ENCODE results near the gene MBP. TPM values are rescaled to one million over a fixed set of nuclear protein-coding genes. Genes with fewer than 3 reads are reported as not detected.

Gene MBP
- total RNA-seq, 2 experiments from 2014 or later, result 75.4 to 79.2 TPM

DNA sequence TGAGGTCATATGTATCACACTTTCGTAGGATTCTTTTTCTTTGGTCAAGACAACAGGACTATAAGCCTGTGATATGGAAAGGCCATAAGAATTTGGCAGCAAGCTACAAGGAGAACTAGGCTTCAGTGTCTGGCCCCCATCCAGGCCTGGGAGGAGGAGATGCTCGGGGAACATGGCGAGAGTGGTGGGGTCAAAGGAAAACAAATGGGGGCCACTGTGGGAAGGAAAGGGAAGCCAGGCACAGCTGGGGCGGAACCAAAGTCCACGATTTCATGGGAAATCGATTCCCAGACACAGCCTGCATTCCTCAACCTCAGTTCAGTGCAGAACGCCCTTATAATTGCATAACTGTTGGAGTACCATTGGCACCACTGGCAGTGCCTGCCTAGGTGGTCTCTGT is 58.2 kb downstream of the MBP start:
- peak overlapping the region; percentile 22 to 69 for H3K27ac ChIP-seq (ENCODE audit: low read depth in 1 of 2, low read length in 2 of 2)
- TF ChIP-seq, protein P1, sequence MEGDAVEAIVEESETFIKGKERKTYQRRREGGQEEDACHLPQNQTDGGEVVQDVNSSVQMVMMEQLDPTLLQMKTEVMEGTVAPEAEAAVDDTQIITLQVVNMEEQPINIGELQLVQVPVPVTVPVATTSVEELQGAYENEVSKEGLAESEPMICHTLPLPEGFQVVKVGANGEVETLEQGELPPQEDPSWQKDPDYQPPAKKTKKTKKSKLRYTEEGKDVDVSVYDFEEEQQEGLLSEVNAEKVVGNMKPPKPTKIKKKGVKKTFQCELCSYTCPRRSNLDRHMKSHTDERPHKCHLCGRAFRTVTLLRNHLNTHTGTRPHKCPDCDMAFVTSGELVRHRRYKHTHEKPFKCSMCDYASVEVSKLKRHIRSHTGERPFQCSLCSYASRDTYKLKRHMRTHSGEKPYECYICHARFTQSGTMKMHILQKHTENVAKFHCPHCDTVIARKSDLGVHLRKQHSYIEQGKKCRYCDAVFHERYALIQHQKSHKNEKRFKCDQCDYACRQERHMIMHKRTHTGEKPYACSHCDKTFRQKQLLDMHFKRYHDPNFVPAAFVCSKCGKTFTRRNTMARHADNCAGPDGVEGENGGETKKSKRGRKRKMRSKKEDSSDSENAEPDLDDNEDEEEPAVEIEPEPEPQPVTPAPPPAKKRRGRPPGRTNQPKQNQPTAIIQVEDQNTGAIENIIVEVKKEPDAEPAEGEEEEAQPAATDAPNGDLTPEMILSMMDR (IDR thresholded peaks at IDR 0.05), result no peak
- no peaks in the 10 kb centered on the region for H3K9me3 ChIP-seq (ENCODE audit: control insufficient read depth in 1 of 2, insufficient read depth in 1 of 2, low read length in 2 of 2)
- CTCF ChIA-PET, result interaction anchor here (1.2 kb wide), 1 partner anchor 12 kb away, joined by 4 read pairs; no protein-coding TSS in a partner anchor
- POLR2A ChIA-PET, result interaction anchor here (0.8 to 1.8 kb wide), 4 partner anchors 9 to 58 kb away, joined by 3 to 6 read pairs (median 5); partner anchors contain the start of gene MBP
- H3K9me3 Mint-ChIP-seq, result no peaks in the 10 kb centered on the region
- H3K27ac Mint-ChIP-seq, result peak overlapping the region; percentile 98
- no peaks in the 10 kb centered on the region for H3K27me3 ChIP-seq (ENCODE audit: control insufficient read depth in 1 of 2, insufficient read depth in 2 of 2, low read length in 2 of 2)
- peaks cover 86% of the 10 kb centered on the region for H3K4me1 ChIP-seq (ENCODE audit: insufficient read depth, low read length)
- H3K36me3 Mint-ChIP-seq (ENCODE audit: low read depth), result peaks cover 76% of the 10 kb centered on the region
- ATAC-seq (ENCODE audit: poor library complexity) (no peak), DNase-seq (no peak)
- peaks cover 80% of the 10 kb centered on the region for H3K4me1 Mint-ChIP-seq (ENCODE audit: low read depth)
- intact Hi-C loops (cut with DNase I, micrococcal nuclease), result no loop called here
- peaks cover 46% of the 10 kb centered on the region for H3K36me3 ChIP-seq (ENCODE audit: insufficient read depth, low read length)
- H3K27me3 Mint-ChIP-seq, result no peaks in the 10 kb centered on the region
- no peak overlapping the region for H3K4me3 ChIP-seq (ENCODE audit: low read length)
- H3K4me3 Mint-ChIP-seq, result peak overlapping the region; percentile 1

DNA sequence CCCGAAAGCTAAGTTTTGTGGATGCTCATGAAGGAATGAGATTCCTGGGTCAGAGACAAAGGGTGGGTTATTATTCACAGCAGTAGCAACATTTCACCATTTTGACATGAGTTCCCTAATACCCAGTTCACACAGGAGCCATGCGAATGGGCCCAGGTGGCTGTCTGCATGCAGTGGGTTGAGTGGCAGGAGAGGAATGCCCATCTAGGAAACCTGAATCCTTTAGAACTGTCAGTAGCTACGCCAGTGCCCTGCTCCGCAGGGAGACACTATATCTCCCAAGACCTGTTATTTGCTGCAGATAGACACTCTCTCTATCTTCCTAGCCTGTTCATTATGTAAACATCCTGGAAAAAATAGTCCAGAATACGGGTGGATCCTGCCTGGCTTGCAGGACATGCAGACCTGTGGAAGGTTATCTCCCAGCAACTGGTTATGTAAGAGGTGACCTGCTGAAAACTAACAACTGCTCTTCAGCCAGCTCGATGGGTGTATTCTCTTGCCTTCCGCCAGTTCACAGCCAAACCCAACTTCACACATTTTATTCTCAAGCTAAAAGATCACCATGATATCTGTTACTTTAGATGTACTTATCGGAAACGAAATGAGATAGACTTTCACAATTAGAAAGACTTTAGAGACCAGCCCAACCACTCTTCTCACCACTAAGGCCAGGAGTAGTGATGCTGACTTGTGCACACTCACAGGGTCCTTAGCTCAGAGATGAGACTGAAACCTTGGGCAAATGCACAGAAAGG is 59.1 kb downstream of the MBP start:
- Histone ChIP-seq H3K4me3 (ENCODE audit: low read length) (no peak overlapping the region), H3K9me3 (ENCODE audit: control insufficient read depth in 1 of 2, insufficient read depth in 1 of 2, low read length in 2 of 2) (no peaks in the 10 kb centered on the region), H3K4me1 (ENCODE audit: insufficient read depth, low read length) (peaks cover 88% of the 10 kb centered on the region), H3K27ac (ENCODE audit: low read depth in 1 of 2, low read length in 2 of 2) (peak overlapping the region; percentile 22 to 69), H3K27me3 (ENCODE audit: control insufficient read depth in 1 of 2, insufficient read depth in 2 of 2, low read length in 2 of 2) (no peaks in the 10 kb centered on the region), H3K36me3 (ENCODE audit: insufficient read depth, low read length) (peaks cover 37% of the 10 kb centered on the region)
- Mint-ChIP-seq H3K4me1 (ENCODE audit: low read depth) (peaks cover 89% of the 10 kb centered on the region), H3K27me3 (no peaks in the 10 kb centered on the region), H3K9me3 (no peaks in the 10 kb centered on the region), H3K27ac (peak overlapping the region; percentile 98), H3K4me3 (peak overlapping the region; percentile 36), H3K36me3 (ENCODE audit: low read depth) (peaks cover 78% of the 10 kb centered on the region)
- TF ChIP-seq, protein P1 (IDR thresholded peaks at IDR 0.05), result no peak
- no peak for ATAC-seq (ENCODE audit: poor library complexity)
- peak in 3 of 14 experiments; percentile 40 to 73 (median 40) for DNase-seq
- POLR2A ChIA-PET, result interaction anchor here (0.8 to 1.8 kb wide), 5 partner anchors 8 to 59 kb away, joined by 3 to 6 read pairs (median 5); partner anchors contain the start of gene MBP
- CTCF ChIA-PET, result interaction anchor here (2.1 kb wide), 1 partner anchor 11 kb away, joined by 7 read pairs; no protein-coding TSS in a partner anchor
- intact Hi-C loops (cut with DNase I, micrococcal nuclease), result no loop called here

DNA sequence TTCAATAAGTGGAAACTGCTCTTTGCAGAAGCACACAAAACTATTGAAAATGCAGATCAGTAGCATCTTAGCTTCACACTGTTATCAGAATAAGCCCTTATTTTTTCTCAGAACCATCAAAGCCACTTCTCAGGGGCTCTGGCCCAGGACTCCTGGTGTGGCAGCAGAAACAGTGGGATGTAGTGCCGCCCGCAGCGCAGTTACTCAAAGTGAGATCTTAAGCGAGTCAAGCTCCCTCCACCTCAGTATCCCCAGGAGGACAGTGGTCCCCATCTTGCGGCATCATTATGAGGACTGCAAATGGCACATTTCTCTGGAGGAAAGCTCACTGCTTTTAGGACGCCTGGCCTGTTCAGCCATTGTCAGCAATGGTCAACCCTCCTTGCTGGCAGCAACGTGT is 60.0 kb downstream of the MBP start:
- Mint-ChIP-seq H3K9me3 (no peaks in the 10 kb centered on the region), H3K27me3 (no peaks in the 10 kb centered on the region), H3K4me3 (peak overlapping the region; percentile 5), H3K4me1 (ENCODE audit: low read depth) (peaks cover 89% of the 10 kb centered on the region), H3K27ac (peak overlapping the region; percentile 98), H3K36me3 (ENCODE audit: low read depth) (peaks cover 77% of the 10 kb centered on the region)
- no peak for ATAC-seq (ENCODE audit: poor library complexity)
- Histone ChIP-seq H3K27me3 (ENCODE audit: control insufficient read depth in 1 of 2, insufficient read depth in 2 of 2, low read length in 2 of 2) (no peaks in the 10 kb centered on the region), H3K36me3 (ENCODE audit: insufficient read depth, low read length) (peaks cover 28% of the 10 kb centered on the region), H3K4me1 (ENCODE audit: insufficient read depth, low read length) (peaks cover 92% of the 10 kb centered on the region), H3K4me3 (ENCODE audit: low read length) (no peak overlapping the region), H3K27ac (ENCODE audit: low read depth in 1 of 2, low read length in 2 of 2) (peak overlapping the region; percentile 30 to 81), H3K9me3 (ENCODE audit: control insufficient read depth in 1 of 2, insufficient read depth in 1 of 2, low read length in 2 of 2) (no peaks in the 10 kb centered on the region)
- intact Hi-C loops (cut with DNase I, micrococcal nuclease), result no loop called here
- POLR2A ChIA-PET, result interaction anchor here (0.6 to 1.8 kb wide), 7 partner anchors 9 to 36 kb away, joined by 3 to 6 read pairs (median 3); no protein-coding TSS in a partner anchor
- no peak for DNase-seq
- CTCF ChIA-PET, result interaction anchor here (0.5 to 2.1 kb wide), 3 partner anchors 10 to 55 kb away, joined by 3 to 7 read pairs (median 3); no protein-coding TSS in a partner anchor
- TF ChIP-seq, protein P1 (IDR thresholded peaks at IDR 0.05), result no peak
